DOHH2 (cell line): Measurements from ENCODE around the gene ZMYND8.

Experiments
- CTCF ChIP-seq: fragments of 200-600 bp; sonication (generic); IDR thresholded peaks from one replicate; pipeline ENCODE4 v1.5.1; 2014; ENCODE audit warnings: antibody characterized with exemption, mild to moderate bottlenecking, low read depth, low read length; ENCODE audit not compliant: poor library complexity, severe bottlenecking
- EZH2phosphoT487 ChIP-seq: fragments of 200-600 bp; sonication (generic); IDR thresholded peaks from 2 replicates; pipeline ENCODE4 v1.6.1; 2017; ENCODE audit warnings: borderline replicate concordance, mild to moderate bottlenecking, antibody characterized with exemption, low read length, moderate library complexity, mixed read lengths

DNA sequence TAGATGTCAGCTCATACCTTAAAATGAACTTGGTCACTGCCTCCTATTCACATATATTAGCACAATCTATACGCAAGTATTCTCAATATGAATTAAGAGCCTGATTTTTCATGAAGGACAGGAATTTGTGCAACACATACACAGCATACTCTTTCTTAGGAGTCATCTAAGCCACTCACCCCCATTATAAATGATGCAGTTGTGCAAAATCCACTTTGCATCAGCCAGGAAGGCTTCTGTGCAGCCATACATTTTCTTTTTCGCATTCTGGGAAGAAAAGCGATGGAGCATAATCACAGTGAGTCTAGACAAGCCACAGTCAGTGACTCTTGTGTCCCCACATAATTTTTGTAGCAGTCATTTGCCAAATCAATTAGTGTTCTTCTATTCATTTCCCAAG, 66.5 kb downstream of the ZMYND8 start:
- TF ChIP-seq CTCF (no peak), EZH2phosphoT487 (no peak)
